Ovary (tissue), 9 donors: ENCODE measurements around the gene AATK. TPM values are rescaled to one million over a fixed set of nuclear protein-coding genes. Genes with fewer than 3 reads are reported as not detected.

ENCODE experiments used
- DNase-seq, 5 donors: peaks; one replicate each; pipeline ENCODE4 v3.0.0-alpha.2; 2019 to 2020
- H3K27ac ChIP-seq, 2 donors: fragments of 200-600 bp; one replicate each; pipeline versions ENCODE4 v1.5.1 to v1.8.0; 2019 to 2022
- H3K27me3 ChIP-seq: fragments of 200-600 bp; one replicate; pipeline ENCODE4 v1.8.0; 2022
- H3K36me3 ChIP-seq: fragments of 200-600 bp; sonication (generic); one replicate; pipeline ENCODE4 v1.5.1; 2019
- H3K4me1 ChIP-seq: one replicate; pipeline ENCODE4 v1.8.1; 2013; ENCODE audit warnings: mild to moderate bottlenecking, moderate library complexity; ENCODE audit not compliant: insufficient read depth
- H3K4me3 ChIP-seq: fragments of 200-600 bp; sonication (generic); one replicate; pipeline ENCODE4 v1.5.1; 2017
- H3K9me3 ChIP-seq, 2 donors: fragments of 200-600 bp in 1 of 2; sonication (generic) in 1 of 2; one replicate each; pipeline versions ENCODE4 v1.5.1 to v1.8.1; 2013 to 2019; ENCODE audit warnings: mild to moderate bottlenecking in 1 of 2, moderate library complexity in 1 of 2
- CTCF ChIP-seq, 3 donors: fragments of 450-650 bp in 2 of 3; fragments of 200-600 bp in 1 of 3; IDR thresholded peaks; one replicate each; pipeline versions ENCODE4 v1.5.1 to v1.8.0; 2016 to 2022; ENCODE audit warnings: antibody characterized with exemption in 3 of 3, mild to moderate bottlenecking in 1 of 3
- EP300 ChIP-seq: sonication (generic); formaldehyde crosslinking; IDR thresholded peaks from one replicate; pipeline ENCODE4 v1.6.1; 2017; ENCODE audit warnings: antibody characterized with exemption
- POLR2A ChIP-seq: fragments of 450-650 bp; IDR thresholded peaks from one replicate; pipeline ENCODE4 v1.6.1; 2017; ENCODE audit warnings: antibody characterized with exemption, mild to moderate bottlenecking, moderate library complexity
- WGBS, 3 donors: extraction: QIAGEN DNeasy Blood & Tissue Kit in 1 of 3; methylation state at CpG; one replicate each; pipeline versions ENCODE4 v1.1.5 to v1.1.7; 2013 to 2017; 5-methylcytosine and 5-hydroxymethylcytosine counted together
- intact Hi-C, 4 donors: fragments of 100-400 bp; cut with DNase I; formaldehyde crosslinking; loops; one replicate each; pipeline versions ENCODE4 v1.11.0 to v1.15.1; 2022 to 2023
- polyA plus RNA-seq, 2 donors: library from polyadenylated mRNA; stranded (reverse); fragments of 200-250 nt in 1 of 2; fragments of 350-450 nt in 1 of 2; fragmentation: Illumina TruSeq in 1 of 2; extraction: RNeasy Lipid Tissue Mini Kit (QIAGEN cat#74804) in 1 of 2; gene quantifications; one replicate each; pipeline ENCODE4 v1.2.3, GENCODE V29; 2013 to 2014
- total RNA-seq, 7 donors: library from RNA; depleted of rRNA in 2 of 7; stranded (reverse); fragments of >200 nt in 2 of 7; fragmentation: NEBNext Ultra II Directional in 3 of 7; extraction: Animal tissue kit (Norgen Biotek cat#: 25700) in 3 of 7; gene quantifications; one replicate each; pipeline versions ENCODE4 v1.1.0 to v1.2.4, GENCODE V29; 2016 to 2023
- donor health status: DM: no; HTN: no; CAD: no; lungs with moderate emphysema.
- donor health status: DM: no; HTN: no; CAD: no.
- donor health status: Bipolar disorder and iron deficiency.
- donor health status: DM: yes; HTN: yes; CAD: no.
- donor health status: DM: no; HTN: no; CAD: no.
- donor health status: DM: yes; HTN: yes; CAD: no.

The AATK gene
- total and polyA plus RNA-seq, 9 donors: 0.23 to 3.1 (median 1.5) TPM

- Histone ChIP-seq H3K9me3 (no peaks in the 10 kb centered on the region), H3K36me3 (no peaks in the 10 kb centered on the region), H3K4me3 (no peak overlapping the region), H3K27ac (no peak overlapping the region), H3K4me1 (no peaks in the 10 kb centered on the region), H3K27me3 (no peaks in the 10 kb centered on the region)
- no peak for TF ChIP-seq POLR2A
- no peak for TF ChIP-seq EP300
- no peak for TF ChIP-seq CTCF (IDR thresholded peaks at IDR 0.05)
- intact Hi-C loops: no loop called here
- WGBS, 3 donors: 88 to 90% (median 88%) methylated on average over 14 of the region's 14 CpGs
- no peak for DNase-seq
These were observed 30.0 kb upstream of the AATK start for GRCh38 chr17:81195941-81196495.

GRCh38 chr17:81194941-81195901 lies 29.2 kb upstream of the AATK start:
- H3K27me3 ChIP-seq: no peaks in the 10 kb centered on the region

GRCh38 chr17:81194225-81194760 lies 28.3 kb upstream of the AATK start:
- Histone ChIP-seq H3K4me3 (no peak overlapping the region), H3K27me3 (no peaks in the 10 kb centered on the region), H3K9me3 (no peaks in the 10 kb centered on the region), H3K4me1 (no peaks in the 10 kb centered on the region), H3K27ac (no peak overlapping the region), H3K36me3 (no peaks in the 10 kb centered on the region)
- DNase-seq: no peak
- WGBS, 3 donors: 89 to 93% (median 90%) methylated on average over 21 of the region's 21 CpGs
- no peak for TF ChIP-seq EP300
- TF ChIP-seq CTCF (IDR thresholded peaks at IDR 0.05): no peak
- no peak for TF ChIP-seq POLR2A
- intact Hi-C loops: no loop called here

More at GRCh38 chr17:81194941-81195901, 29.2 kb upstream of the AATK start:
- Histone ChIP-seq H3K36me3 (no peaks in the 10 kb centered on the region), H3K9me3 (no peaks in the 10 kb centered on the region), H3K4me1 (no peaks in the 10 kb centered on the region), H3K4me3 (no peak overlapping the region), H3K27ac (no peak overlapping the region)
- no peak for TF ChIP-seq CTCF (IDR thresholded peaks at IDR 0.05)
- no peak for TF ChIP-seq EP300
- no peak for TF ChIP-seq POLR2A
- 91 to 95% (median 92%) methylated on average over 34 to 37 of the region's 37 CpGs for WGBS, 3 donors
- no peak for DNase-seq
- intact Hi-C loops: no loop called here

GRCh38 chr17:81193470-81194224 lies 27.6 kb upstream of the AATK start:
- no peak overlapping the region for H3K27ac ChIP-seq
- no peaks in the 10 kb centered on the region for H3K4me1 ChIP-seq
- no peaks in the 10 kb centered on the region for H3K9me3 ChIP-seq
- H3K27me3 ChIP-seq: no peaks in the 10 kb centered on the region
- no peak overlapping the region for H3K4me3 ChIP-seq
- no peaks in the 10 kb centered on the region for H3K36me3 ChIP-seq
- intact Hi-C loops: no loop called here
- DNase-seq: no peak
- WGBS, 3 donors: 83 to 90% (median 88%) methylated on average over 38 of the region's 38 CpGs
- TF ChIP-seq CTCF (IDR thresholded peaks at IDR 0.05) (no peak), POLR2A (no peak), EP300 (no peak)
